Mucosa of stomach (tissue), 1 donor: ENCODE data around the gene COL4A2.
A peak's percentile ranks its signal among the peaks of the same experiment; 100 is the strongest.
"Not testable (repeated sequence)": the region's sequence is repeated elsewhere in the genome, so short reads cannot be mapped to it uniquely, and the experiment has no call there.

Experiments used
- H3K27me3 ChIP-seq: one replicate; pipeline ENCODE4 v1.7.0; 2013; ENCODE audit warnings: mild to moderate bottlenecking, low read length; ENCODE audit not compliant: control insufficient read depth, insufficient read depth
- H3K36me3 ChIP-seq: one replicate; pipeline ENCODE4 v1.7.0; 2013; ENCODE audit warnings: low read length; ENCODE audit not compliant: control insufficient read depth, insufficient read depth
- H3K4me1 ChIP-seq: one replicate; pipeline ENCODE4 v1.7.0; 2013; ENCODE audit warnings: mild to moderate bottlenecking, low read length; ENCODE audit not compliant: control insufficient read depth, insufficient read depth
- H3K4me3 ChIP-seq: one replicate; pipeline ENCODE4 v1.7.0; 2013; ENCODE audit warnings: low read length
- H3K9ac ChIP-seq: one replicate; pipeline ENCODE4 v1.7.0; 2013; ENCODE audit warnings: mild to moderate bottlenecking, low read length, moderate library complexity
- H3K9me3 ChIP-seq: one replicate; pipeline ENCODE4 v1.7.0; 2013; ENCODE audit warnings: mild to moderate bottlenecking, low read length, moderate library complexity; ENCODE audit not compliant: control insufficient read depth
- donor health status: Pancreatic carcinoma.

Gene COL4A2

DNA sequence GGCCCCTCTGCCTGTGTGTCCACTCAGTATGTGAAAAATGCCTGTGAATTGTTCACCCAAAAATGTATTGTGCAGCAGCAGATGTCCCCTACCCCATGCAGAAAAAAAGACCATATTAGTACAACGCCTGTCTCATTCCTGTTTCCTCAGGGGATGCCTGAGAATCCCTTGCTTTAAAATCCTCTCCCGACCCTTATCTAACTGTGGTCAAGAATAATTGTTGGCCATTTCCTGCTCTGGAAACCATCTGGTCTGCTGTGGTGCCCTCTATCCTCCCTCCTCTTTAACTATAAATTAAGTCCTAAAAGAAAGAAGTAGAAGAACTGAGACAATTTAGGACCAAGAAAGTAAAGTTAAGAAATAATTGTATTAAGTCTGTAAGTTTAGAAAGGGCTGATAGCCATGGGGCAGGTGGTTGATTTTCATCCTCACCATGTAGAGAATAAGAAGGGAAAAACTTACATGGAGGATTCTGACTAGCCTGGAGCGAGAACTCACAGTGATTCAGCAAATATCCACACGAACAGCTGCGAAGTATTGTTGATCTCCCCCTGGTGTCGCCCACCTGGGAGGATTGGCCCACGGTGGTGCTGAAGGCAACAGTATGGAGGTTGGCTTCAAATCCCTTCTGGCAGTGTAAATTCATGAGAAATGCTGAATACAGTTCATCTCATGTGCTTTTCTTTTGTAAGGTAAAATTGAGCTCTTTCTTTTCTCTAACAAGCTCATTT is 85.6 kb downstream of the COL4A2 start:
- Histone ChIP-seq H3K36me3 (no peaks in the 10 kb centered on the region), H3K27me3 (no peaks in the 10 kb centered on the region), H3K9ac (no peak overlapping the region), H3K4me3 (no peak overlapping the region), H3K4me1 (no peaks in the 10 kb centered on the region), H3K9me3 (no peaks in the 10 kb centered on the region)

DNA sequence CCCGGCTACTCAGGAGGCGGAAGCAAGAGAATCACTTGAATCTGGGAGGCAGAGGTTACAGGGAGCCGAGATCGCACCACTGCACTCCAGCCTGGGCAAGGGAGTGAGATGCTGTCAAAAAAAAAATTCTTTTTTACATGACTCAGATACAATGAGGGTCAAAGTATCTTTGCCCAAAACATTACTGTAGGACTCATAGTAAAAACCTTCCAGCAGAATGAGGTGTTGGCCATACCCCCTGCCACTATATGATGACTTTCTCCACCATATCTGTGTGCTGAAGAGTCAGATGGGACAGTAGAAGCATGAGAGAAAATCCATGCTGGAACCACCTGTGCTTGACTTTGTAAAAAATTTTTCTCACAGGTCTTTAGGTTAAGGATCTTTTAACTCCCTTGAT is 86.7 kb downstream of the COL4A2 start:
- Histone ChIP-seq H3K4me1 (no peaks in the 10 kb centered on the region), H3K36me3 (no peaks in the 10 kb centered on the region), H3K9me3 (no peaks in the 10 kb centered on the region), H3K27me3 (no peaks in the 10 kb centered on the region), H3K4me3 (no peak overlapping the region), H3K9ac (no peak overlapping the region)

DNA sequence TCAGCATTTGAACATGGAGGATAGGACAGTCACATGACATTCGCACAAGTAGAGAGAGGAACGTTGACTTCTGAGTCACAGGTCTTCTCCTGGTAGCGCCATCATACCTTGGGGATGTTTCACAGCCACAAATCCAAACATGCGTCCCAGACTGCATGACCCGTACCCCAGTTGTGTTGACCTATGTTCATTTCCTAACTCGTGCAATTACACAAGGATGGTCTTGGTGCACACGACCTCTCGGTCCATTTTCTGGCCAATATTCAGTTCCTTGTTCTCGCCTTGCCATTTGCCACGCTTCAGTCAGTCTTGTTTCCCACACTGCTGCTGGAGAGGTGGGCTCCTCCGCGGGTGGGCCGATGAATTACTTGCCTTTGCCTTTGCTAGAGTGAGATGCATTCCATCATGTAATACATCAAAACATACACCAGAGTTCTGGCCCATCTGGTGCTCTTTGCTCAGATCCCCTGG is 87.3 kb downstream of the COL4A2 start:
- H3K36me3 ChIP-seq, result no peaks in the 10 kb centered on the region
- H3K9ac ChIP-seq, result no peak overlapping the region
- no peaks in the 10 kb centered on the region for H3K27me3 ChIP-seq
- H3K4me3 ChIP-seq, result no peak overlapping the region
- no peaks in the 10 kb centered on the region for H3K4me1 ChIP-seq
- no peaks in the 10 kb centered on the region for H3K9me3 ChIP-seq

DNA sequence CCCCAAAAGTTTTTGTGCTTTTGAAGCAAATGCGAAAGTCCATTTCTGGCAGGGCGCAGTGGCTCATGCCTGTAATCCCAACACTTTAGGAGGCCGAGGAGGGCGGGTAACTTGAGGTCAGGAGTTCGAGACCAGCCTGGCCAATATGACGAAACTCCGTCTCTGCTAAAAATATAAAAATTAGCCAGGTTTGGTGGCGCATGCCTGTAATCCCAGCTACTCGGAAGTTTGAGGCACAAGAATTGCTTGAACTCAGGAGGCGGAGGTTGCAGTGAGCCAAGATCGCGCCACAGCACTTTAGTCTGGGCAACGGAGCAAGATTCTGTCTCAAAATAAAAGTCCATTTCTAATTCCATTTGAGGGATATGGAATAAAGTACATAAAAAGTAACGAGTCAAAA is 88.5 kb downstream of the COL4A2 start:
- not testable (repeated sequence) for H3K36me3 ChIP-seq, H3K9ac ChIP-seq, H3K4me3 ChIP-seq, H3K4me1 ChIP-seq, H3K9me3 ChIP-seq, H3K27me3 ChIP-seq

DNA sequence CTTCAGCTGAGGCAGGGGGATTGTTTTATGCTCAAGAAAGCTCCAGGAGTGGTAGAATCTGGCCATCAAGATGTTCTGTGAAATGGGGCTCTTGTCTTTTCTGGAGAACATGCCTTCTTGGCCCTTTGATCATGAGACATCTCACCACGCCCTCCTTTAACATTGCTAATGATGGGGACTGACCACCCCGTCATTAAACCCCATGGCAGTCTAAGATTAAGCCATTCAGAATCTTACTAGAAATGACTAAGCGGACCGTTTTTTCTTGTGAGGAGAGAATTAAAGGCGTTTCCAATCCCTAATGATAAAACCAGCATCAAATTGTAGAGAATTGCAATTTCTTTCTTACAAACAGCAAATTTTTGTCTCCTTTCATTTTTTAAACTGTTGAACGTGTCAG is 89.4 kb downstream of the COL4A2 start:
- Histone ChIP-seq H3K9me3 (no peaks in the 10 kb centered on the region), H3K9ac (no peak overlapping the region), H3K4me1 (no peaks in the 10 kb centered on the region), H3K27me3 (no peaks in the 10 kb centered on the region), H3K4me3 (no peak overlapping the region), H3K36me3 (no peaks in the 10 kb centered on the region)

DNA sequence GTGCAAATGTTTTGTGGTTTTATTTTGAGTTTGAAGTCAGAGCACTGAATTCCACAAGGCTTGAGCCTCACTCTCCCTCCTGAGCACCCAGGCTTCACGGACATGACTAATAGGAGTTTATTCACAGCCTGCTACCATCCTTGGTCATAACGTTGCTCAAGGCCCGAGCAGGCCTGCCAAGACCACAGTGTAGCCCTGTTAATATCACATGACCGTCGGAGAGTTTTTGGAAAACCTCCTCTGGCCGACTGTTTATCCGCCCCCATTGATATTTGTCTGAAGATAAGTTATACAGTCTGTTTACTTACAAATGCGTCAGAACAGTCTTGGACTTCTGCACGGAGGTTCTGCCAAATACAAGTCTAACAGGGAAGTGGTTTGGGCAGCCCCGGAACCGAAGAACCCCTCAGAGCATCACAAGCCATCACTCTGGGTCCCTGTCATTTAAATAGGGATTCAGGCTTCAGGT is 89.9 kb downstream of the COL4A2 start:
- Histone ChIP-seq H3K27me3 (no peaks in the 10 kb centered on the region), H3K4me1 (no peaks in the 10 kb centered on the region), H3K9ac (peak overlapping the region; percentile 31), H3K4me3 (no peak overlapping the region), H3K9me3 (no peaks in the 10 kb centered on the region), H3K36me3 (no peaks in the 10 kb centered on the region)

DNA sequence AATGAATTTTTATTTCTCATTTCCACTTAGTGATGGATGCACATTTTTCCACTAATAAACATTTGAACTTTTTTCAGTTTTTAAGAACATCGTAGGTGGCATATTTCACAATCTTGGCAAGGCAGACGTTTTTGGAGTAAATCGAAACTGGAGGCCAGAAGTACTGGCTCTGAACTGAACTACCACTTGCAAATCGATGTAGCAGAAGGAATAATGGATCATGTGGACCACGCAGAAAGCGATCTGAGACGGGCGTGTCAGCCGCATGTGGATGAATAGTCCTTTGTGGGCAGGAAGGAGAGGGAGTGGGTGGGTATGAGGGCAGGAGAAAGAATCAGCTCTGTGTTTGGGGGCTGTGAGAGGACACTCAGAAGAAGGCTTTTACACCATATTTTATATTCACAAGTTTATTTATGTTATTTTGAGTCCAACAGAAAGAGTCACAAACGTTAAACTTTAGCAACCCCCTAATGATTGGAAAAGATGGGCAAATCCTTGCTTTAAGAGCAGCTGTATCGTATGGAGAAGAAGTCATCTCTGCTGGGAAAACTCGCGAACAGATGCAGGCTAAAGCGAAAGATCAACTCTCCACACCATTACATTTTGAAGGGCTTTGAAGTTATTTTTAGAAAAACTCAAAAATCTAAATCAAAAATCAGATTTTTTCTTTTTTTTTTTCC is 90.5 kb downstream of the COL4A2 start:
- H3K36me3 ChIP-seq, result no peaks in the 10 kb centered on the region
- H3K9me3 ChIP-seq, result no peaks in the 10 kb centered on the region
- H3K4me3 ChIP-seq, result no peak overlapping the region
- no peaks in the 10 kb centered on the region for H3K27me3 ChIP-seq
- no peaks in the 10 kb centered on the region for H3K4me1 ChIP-seq
- peak overlapping the region; percentile 31 for H3K9ac ChIP-seq

DNA sequence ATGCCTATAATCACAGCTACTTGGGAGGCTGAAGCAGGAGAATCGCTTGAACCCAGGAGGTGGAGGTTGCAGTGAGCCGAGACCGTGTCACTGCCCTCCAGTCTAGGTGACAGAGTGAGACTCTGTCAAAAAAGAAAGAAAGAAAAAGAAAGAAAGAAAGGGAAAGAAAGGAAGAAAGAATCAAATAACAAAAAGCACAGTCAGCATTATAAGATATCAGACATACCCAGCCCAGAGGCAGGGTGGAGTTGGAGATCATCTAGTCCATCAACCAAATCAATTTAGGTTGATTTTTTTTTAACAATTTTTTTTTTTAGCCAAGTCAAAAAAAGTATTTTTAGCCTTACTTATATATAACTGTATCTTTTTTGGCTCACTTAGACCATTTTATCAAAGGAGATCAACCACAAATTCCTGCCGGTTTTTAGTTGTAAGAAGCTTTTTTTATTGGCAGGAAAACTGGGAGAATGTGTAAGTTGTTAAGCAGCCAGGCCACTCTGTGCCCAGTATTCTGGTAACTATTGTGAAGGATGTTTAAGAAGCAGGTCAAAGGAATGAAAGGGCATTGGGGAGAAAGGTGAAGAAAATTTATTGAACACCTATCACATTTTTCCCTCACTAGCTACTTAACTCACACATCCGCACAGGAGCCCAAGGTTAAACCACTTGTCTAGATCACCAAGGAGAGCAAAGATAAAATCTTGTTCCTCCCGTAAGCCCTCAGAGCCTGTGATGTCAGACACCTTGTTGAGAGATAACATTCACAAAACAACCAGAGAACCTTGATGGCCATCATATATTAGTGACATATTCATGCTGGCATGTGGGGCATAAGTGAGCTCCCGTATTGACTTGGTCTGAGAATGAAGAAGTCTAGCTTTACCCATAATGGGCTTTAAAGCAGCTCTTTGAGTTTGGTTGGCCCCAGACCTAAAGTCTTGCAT is 91.8 kb downstream of the COL4A2 start:
- Histone ChIP-seq H3K9ac (no peak overlapping the region), H3K36me3 (no peaks in the 10 kb centered on the region), H3K4me3 (no peak overlapping the region), H3K27me3 (no peaks in the 10 kb centered on the region), H3K9me3 (no peaks in the 10 kb centered on the region), H3K4me1 (no peaks in the 10 kb centered on the region)

DNA sequence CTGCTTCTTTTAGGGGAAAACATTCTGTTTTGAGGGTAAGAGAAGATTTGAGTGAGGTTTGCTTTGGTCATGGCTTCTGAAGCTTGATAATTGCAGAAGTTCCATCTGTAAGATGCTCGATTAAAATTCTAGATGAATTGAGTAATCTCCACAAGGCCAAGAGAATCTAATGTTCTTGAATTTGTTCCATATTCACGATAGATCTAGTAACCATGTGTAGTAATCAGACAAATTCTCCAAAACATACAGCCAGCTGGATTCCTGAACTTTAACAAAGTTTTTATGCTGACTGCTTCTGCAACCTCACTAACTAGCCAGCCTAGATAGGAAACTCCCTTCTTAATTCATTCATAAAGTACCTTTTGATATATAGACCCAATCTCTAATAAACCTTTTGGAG is 92.7 kb downstream of the COL4A2 start:
- H3K9ac ChIP-seq, result no peak overlapping the region
- no peaks in the 10 kb centered on the region for H3K36me3 ChIP-seq
- no peak overlapping the region for H3K4me3 ChIP-seq
- no peaks in the 10 kb centered on the region for H3K9me3 ChIP-seq
- H3K4me1 ChIP-seq, result no peaks in the 10 kb centered on the region
- no peaks in the 10 kb centered on the region for H3K27me3 ChIP-seq

DNA sequence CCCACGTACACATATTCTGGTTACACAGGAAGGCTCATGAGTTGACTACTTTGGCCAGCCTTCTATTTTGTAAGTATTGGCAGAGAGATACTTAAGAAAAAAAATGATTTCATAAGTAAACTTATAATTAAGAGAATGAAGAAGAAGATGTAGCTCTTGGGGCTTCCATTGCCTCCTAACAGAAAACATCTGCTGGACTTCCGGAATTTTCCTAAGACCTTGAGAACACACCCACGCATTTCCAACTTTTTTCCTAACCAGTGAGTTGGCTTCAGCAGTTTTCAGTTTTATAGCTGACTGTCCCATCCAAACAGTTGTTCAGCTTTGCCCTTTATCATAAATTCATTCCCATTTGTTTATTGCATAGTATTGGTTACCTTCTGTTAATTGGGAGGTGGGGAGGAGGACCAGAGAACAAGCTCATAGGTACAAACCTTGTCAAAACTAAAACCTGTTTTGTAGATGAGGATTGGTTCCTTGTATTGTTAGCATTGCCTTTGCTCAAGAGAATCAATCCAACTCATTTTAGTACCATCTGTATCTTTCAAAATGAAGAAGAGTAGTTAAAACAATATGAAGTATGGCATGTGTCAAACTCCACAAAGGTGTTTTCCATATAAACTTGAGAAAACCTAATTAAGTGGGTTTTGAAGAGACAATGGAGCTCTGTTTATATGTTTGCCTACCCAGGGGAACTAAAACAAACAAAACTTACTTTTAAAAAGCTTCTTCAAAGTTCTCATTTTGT is 93.9 kb downstream of the COL4A2 start:
- Histone ChIP-seq H3K36me3 (no peaks in the 10 kb centered on the region), H3K27me3 (no peaks in the 10 kb centered on the region), H3K9me3 (no peaks in the 10 kb centered on the region), H3K9ac (no peak overlapping the region), H3K4me3 (no peak overlapping the region), H3K4me1 (no peaks in the 10 kb centered on the region)

DNA sequence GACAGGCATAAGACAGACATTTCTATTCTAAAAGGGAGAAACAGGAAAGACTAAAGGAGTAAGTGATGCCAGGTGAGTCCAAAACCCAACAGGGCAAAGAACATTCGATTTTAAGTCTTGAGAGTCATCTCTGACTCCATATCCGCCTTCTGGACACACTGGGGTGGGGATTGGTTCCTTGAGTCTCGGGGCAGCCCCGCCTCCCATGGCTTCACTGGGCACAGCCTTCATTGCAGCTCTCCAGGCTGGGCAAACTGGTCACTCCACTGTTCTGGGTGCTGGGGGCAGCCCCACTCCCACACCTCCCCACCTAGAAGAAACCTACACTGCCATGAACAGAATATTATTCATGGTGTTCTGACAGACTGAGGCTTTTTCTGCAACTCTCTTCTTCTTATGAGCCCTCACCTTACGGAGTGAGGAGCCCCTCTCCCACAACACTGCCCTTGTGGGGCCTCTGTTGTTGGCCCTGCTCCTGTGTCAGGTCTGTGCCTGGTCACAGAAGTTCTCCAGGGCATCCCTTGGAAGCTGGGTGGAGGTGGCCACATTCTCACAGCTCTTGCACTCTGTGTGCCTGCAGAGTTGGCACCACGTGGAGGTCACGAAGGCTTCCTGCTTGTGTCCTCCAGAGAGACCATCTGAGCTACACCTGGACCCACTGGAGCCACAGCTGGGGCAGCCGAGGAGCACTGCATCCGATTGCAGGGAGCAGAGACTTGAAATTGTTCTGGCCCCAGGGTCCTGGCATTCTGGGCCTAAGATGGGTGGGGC is 95.4 kb downstream of the COL4A2 start:
- no peaks in the 10 kb centered on the region for H3K4me1 ChIP-seq
- no peak overlapping the region for H3K9ac ChIP-seq
- no peaks in the 10 kb centered on the region for H3K36me3 ChIP-seq
- no peaks in the 10 kb centered on the region for H3K27me3 ChIP-seq
- no peaks in the 10 kb centered on the region for H3K9me3 ChIP-seq
- no peak overlapping the region for H3K4me3 ChIP-seq
